ENCODE data around the gene ENPP3. TPM values are rescaled to one million over a fixed set of nuclear protein-coding genes. Genes with fewer than 3 reads are reported as not detected.
A peak's percentile ranks its signal among the peaks of the same experiment; 100 is the strongest.

Gene ENPP3
- total RNA-seq, result 0.22 and 0.40 TPM in 2 replicates

DNA sequence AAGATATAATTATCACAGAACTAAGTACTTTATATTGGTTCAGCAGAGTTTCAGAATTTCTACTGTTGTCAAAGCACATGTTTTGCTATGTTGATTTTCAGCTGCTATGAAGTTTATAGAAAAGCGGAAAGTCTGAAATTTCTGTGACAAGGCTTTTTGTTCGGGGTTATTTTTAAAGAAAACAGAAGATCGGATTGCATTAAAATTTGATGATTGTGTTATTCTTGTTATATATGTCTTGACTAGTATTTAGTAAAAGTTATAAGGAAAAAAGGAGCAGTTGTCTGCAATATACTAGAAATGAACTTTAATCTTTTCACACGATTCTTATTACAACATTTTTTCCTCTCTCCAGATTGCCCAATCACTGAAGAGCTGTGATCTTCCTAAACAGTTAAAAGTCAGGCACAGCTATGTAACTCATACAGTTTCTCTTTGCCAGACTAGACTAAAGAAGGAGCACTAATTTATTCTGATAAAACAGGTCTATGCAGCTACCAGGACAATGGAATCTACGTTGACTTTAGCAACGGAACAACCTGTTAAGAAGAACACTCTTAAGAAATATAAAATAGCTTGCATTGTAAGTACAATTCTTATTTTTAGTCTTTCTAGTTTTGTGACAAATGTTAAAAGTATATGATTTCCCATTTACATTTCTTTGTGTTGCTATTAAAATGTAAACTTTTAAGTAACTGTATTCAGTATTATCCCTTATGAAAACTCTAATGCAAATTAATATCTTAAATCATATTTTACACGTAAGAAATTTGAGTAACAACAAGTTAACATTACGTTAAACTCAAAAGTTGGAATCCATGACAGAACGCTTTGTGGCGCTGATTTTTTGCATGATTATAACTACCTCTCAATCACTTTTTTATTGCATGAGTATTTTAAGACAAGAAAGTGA lies at the start of gene ENPP3:
TSS of gene ENPP3 (plus strand) at position 423 of the 913 bp plus-strand sequence. CDS start at position 506, 83 bp downstream.
- DNase-seq (ENCODE audit: low read depth in 2 of 2), result peak in 1 of 2 donors; percentile 30

DNA sequence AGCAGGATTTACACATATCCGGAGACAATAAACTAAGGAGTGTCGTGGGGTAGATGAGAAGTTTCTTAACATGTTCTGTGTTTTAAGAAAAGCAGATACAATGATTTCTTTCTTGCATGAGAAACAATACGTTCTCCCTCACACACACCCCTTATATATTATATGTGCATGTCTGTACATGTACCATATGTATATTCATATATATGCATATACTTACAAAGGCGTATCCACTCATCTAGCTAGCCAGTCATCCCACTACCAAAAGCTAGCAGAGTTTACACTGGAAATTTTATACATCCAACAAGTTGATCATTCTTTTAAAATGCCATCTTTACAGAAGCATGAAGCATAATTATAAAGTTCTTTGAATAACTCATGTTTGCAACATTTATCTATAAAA lies 49.2 kb upstream of the ENPP3 start:
- no peak for DNase-seq (ENCODE audit: low read depth in 2 of 2)

DNA sequence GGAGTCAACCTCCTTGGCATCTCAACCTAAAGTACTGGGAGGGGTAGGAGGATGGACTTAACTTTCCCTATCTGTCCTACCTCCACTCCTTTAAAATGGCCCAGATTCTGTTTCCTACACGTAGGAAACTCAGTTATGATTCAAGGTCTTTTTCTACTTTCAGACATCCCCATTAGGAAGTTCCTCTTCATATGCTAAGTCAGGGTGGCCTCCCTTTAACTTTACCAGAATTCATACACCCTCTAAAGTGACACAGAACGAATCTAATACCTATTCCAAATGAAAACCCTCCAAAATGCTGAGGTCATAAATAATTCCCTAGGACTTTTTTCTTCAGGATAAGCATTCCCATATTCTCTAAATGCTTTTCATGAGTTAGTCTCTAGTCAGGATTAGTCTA lies 48.5 kb upstream of the ENPP3 start:
- DNase-seq (ENCODE audit: low read depth in 2 of 2), result no peak

DNA sequence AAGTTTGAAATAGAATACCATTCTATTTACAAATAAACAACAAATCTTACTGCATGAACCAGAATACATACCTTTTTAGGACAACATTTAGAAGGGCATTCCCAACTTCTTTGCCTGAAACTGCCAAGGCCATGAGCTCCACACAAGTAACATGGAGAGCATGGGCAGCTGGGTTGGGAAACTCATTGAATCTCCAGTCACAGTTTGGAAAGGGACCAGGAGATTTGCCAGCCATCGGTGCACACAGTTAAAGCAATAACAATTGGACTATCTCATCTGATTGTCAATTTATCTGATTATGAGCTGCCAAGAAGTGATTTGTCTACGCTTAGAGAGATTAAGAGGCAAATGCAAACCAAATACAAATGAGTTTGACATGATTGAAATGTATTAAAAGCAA lies 44.2 kb upstream of the ENPP3 start:
- no peak for DNase-seq (ENCODE audit: low read depth in 2 of 2)

DNA sequence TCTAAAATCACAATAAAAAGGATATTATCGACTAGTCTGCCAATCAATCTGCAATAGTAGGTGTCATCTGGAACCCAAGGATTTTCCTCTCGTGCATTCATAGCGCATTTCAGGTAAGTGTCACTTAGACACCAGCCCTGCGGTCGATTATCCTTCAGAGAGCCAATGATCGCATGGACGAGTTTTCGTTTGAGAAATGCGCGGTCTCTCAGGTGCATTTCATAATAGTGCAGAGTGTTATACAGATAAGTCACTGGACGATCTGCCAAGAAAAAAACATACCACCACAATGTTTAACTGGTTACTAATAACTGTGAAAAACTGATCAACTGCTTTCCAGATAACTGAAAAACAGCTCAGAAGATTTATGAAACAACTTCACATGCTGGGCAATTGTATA lies 43.0 kb upstream of the ENPP3 start:
- no peak for DNase-seq (ENCODE audit: low read depth in 2 of 2)

DNA sequence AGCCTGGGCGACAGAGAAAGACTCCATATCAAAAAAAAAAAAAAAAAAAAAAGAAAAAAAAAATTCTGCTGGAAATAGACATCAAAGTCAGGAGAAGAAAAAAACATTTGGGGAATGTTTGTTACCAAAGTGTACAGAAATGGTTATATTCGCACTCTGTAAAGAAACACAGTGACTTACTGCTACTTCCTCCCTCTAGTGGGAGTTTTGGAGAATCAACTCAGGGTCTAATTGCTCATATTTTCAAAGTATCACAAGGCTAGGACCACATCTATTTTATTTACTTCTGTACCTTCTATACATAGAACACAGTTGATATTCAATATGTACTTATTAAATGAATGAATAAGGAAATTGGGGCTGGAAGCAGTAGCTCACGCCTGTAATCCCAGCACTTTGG lies 39.7 kb upstream of the ENPP3 start:
- peak; percentile 2 to 8 for DNase-seq (ENCODE audit: low read depth in 2 of 2)

DNA sequence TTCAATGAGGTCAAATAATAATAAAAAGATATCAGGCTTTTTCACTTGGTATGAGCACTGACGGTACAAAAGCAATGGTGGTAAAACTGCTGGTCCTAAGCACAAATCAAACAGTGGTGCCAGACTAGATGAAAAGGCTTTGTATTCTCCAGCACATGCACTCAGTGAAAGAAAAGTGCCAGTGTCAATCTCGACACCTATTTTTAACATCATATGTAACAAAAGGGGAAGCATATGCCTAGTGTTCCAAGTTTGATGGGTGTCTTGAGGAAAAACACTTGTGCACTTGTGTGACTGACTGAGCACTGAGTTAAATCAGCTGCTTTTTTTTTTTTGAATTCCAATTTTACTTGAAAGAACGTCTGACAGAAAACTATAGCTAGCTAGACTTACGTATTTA lies 36.4 kb upstream of the ENPP3 start:
- no peak for DNase-seq (ENCODE audit: low read depth in 2 of 2)

DNA sequence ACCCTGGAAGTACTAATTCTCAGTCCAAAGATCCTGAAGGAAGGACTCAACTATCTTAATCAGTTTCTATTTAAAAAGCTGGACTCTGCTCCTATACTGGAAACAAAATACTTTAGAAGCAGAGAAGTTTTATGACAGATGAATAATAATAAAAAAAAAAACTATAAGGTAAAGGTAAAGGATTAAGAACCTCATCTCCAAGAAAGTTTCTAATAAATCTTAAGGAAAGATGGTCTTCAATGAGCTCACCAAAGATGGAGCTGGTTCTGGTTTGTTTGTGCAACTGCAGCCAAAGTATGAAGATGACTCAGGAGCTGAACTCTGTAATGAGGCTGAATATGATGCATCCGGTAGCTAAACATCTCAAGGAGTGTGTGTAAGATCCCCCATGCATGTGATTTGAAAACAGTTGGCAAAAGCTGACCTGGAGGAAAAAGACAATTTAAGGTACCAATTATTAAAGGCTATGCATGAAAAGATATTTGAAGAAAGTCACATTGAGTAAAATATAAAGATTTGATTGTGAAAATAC lies 34.3 kb upstream of the ENPP3 start:
- peak in 1 of 2 donors; percentile 84 for DNase-seq (ENCODE audit: low read depth in 2 of 2)

DNA sequence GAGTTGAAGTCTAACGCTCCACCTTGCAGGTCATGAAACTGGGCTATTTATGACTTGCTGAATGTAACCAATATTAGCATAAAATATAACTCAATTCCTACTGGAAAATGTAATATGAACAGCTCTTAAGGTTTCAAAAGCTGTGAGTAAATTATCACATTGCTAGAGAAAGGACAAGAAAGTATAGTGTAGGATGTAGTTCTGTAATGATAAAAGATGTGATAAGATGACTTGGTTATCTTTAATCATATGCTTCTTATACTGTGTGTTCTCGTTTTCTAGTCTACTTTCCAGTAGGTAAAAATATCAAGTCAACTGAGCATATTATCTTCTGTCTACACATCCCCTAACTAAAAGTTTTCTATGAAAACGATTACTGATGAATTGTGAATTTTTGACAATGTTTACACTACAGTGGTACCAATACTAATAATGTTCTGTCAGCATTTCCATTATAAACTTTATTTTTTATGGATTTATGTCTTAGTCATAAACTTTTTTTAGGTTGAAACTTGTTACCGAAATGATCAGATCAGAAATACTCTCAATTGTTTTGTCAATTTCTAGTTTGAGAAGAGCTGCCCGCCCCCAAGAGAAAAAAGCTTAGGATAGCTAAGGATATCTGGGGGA lies 23.7 kb upstream of the ENPP3 start:
- DNase-seq (ENCODE audit: low read depth in 2 of 2), result no peak

DNA sequence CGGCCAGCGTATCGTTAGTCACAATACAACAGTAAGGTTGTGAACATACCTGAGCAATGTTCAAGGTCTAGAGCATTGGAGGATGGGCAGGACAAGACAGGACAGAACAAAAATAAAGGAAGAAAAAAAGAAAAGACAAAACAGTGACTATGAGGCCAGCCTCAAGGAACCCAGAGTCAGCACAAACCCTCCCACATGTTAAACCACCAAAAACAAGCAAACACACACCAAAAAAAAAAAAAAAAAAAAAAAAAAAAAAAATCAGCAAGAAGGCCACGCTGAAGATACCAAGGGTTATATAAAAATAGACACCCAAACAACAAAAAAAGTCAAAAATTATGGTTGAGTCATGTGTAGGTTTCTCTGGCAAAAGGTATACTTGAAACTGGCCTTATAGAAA lies 21.8 kb upstream of the ENPP3 start:
- DNase-seq (ENCODE audit: low read depth in 2 of 2), result no peak

DNA sequence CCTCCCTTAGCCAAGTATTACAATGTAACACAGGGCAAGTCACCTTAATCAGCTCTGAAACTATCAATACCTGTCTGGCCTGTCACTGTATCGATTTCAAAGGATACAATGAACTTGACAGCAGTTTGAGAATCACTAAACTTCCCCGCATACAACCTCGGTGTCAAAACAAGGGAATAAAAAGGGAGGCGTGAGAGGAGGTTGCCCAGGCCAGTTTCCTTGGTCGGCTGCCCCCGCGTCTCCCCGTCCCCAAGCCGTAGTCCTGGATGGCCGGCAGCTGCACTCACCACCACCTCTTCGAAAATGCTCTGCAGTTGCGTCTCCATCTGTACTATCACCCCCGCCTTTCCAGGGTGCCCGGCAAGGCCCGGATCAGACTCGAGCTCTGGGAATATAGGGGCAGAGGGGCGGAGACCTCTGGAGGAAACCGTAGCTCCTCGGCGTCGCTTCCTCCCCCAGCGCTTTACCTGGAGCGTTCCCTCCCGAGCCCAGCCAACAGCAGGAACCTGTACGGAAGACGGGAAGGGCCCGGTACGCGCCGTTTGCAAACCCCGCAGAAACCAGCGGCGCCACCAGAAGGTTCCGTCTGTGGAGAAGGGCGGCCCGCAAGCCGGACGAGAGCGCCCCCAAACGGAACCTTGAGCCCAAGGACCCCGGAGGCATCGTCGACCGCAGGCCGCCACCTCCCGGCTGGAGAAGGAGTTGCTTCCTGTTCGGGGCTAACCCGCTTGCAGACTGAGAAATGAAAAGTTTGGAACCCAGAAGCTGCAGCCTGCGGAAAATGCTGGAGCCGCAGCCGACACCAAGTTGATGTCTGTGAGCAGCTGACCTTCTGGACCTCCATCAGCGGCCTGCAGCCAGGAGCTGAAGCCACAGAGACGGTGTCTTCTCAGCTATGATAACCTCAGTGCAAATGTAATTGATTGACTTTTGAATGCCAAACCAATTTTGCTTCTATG lies 9.1 kb upstream of the ENPP3 start, which contains the start of gene MED23:
TSS of gene MED23 (minus strand) at position 519 of the 959 bp plus-strand sequence. CDS start at position 326, 193 bp downstream.
- DNase-seq (ENCODE audit: low read depth in 2 of 2), result peak; percentile 95

DNA sequence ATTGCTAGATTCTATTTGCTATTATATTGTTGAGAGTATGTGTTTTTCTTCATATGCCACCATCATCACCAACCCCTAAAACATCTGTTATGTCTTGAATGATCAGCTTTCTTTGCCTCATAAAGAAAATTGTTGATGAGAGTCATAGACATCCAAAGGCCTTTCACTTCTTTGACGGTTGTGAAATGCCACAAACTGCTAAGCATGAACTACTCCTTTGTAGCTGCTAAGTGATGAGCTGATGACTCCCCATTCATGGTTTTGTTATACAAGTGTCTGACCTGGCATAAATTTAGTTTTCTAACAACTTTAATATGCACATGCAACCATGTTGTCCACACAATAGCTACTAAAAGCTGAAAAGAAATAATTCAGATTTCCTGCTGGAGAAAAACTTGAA lies 8.4 kb upstream of the ENPP3 start:
- no peak for DNase-seq (ENCODE audit: low read depth in 2 of 2)

DNA sequence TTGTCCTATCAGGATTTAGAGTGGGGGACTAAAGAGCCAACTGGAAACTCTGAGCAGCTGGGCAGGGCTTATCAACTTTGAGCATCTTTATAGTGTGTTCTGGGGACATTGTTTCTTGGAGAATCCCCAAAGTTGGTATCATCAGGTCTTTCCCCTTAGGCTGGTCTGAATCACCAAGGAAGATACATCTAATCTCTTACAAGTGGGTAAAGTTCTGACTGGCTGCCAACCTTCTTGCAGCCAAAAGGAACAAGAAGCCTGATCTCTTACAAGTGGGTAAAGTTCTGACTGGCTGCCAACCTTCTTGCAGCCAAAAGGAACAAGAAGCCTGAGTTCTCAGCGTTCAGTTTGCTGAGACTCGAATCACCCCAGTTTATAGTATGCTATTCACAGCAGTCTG lies 7.5 kb upstream of the ENPP3 start:
- DNase-seq (ENCODE audit: low read depth in 2 of 2), result no peak

DNA sequence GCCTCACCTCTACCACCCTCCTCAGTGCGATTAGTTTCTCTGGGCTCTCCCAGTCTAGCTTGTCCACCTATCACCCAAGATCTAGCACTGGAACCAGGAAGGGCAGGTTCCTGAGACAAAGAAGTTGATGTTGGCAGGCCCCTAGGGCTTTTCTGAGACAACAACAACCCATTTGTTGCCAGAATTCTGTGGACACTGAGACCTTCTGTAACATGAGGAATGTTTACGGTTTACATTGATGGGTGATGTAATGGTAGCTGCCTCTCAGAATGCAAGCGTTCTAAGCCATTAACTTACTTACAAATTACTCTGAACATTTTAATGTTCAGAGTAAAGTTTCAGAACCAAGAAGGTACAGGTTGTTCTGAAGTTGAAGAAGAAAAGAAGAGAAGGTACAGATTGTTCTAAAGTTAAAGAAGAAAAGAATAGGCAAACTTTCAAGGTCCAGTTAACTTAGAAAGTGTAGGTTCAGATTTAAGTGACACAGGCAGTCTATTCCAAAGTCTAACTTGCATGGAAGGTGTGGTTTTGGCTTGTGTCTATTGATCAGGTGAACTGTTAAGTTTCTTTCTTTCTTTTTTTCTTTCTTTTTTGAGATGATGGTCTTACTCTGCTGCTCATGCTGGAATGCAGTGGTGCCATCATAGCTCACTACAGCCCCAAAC lies 5.3 kb upstream of the ENPP3 start:
- DNase-seq (ENCODE audit: low read depth in 2 of 2), result no peak

DNA sequence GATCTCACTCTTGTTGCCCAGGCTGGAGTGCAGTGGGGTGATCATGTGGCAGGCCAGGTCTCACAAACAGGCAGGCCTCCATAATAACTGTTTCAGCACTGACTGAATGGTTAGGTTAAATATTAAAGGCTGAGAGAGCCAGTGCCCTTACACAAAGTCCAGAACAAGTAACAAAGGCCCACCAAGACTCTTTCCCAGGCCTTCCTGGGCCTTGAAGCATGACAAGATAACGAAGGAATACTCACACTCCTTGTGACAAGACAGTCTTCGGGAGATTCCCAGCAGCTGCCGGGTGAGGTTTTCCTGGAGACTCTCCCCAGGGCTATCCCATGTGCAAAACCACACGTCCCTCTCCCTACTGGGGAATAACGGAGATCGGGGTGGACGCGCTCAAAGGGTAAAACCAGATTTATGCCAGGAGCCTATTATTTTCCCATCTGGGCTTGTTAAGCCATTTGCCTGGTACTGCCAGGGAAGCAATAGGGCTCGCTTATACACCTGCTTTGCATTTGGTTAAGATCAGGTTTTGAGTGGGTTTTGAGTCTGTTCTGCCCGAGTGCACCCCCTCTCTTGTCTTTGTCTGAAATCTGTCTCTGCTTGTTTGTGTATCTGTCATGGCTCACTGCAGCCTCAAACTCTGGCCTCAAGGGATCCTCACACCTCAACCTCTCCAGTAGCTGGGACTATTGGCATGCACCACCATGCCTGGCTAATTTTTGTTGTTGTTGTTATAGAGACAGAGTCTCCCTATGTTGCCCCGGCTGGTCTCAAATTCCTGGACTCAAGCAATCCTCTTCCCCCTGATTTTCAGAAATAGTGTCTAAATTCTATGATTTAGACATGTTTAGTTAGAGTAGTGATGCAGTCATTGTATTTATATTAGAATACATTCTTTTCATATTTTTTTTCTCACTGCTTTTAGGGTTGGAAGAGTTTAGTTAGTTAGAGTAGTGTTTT lies 1.4 kb upstream of the ENPP3 start:
- DNase-seq (ENCODE audit: low read depth in 2 of 2), result no peak

DNA sequence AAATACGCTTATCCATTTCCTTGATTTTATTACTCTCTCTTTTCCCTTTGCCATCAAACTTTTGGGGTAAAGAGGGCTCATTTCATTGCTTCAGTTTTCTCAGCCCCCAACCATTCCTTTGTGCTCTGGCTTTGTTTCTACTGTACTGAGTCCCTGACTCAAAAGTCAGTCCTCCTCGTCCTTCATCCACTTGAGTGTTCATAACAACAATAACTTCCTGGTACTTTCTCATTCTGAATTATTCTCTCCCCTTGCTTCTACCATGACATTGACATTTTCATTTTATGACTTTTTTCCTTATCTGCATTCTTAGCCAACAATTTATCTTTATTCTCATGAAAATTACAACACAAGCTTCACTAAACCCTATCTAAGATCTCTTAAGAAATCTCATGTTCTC lies 911 bp downstream of the ENPP3 start:
- DNase-seq (ENCODE audit: low read depth in 2 of 2), result no peak

DNA sequence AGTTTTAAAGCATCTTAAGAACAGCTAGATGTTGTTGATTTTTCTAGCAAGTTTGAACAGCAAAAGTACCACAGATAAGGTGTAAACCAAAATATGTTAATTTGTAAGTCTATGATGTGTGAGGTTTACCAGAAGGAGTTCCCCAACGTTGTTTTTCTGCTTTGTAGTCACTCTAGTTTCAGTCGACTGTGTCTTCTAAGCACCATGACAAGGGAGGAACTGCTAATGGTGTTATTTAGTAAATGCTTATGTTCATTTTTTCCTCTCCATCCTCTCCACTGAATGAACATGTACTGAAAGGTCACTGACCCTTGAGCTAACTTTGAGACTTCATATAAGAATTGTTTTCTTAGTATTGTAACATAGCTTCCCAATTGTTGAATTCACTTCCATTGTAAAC lies 3.0 kb downstream of the ENPP3 start:
- DNase-seq (ENCODE audit: low read depth in 2 of 2), result no peak

DNA sequence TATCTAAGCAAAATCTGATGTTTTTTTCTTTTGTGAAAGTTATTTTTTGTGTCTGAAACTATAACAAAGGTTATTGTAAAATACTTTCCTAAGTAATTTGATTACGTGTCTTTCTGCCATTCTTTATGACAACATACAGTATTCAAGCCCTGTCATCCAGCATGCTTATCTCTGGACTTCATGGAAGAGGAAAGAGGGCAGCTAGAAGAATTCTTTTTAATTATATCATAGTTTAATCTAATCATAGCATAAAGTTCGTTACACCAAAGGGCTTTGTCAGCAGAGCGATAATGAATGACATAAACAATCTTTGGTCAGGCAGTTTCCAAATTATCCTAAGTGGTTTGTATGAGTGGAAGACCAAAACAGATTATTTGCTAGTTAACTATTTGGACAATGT lies 3.5 kb downstream of the ENPP3 start:
- no peak for DNase-seq (ENCODE audit: low read depth in 2 of 2)

DNA sequence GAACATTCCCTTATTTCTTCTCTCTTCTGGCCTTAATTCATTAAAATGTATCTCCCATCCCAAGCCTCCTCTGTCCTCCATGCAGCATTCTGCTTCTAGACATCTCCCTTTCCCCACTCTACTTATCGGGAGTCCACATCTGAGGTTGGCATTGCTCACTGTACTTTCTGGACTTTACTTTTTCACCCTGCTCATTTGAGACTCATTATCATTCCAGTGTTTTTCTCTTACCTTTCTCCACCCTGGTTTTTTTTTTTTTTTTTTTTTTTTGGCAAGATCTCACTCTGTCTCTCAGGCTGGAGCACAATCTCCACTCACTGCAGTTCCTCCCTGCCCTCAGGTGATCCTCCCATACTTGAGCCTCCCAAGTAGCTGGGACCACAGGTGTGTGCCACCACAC lies 4.5 kb downstream of the ENPP3 start:
- DNase-seq (ENCODE audit: low read depth in 2 of 2), result no peak

DNA sequence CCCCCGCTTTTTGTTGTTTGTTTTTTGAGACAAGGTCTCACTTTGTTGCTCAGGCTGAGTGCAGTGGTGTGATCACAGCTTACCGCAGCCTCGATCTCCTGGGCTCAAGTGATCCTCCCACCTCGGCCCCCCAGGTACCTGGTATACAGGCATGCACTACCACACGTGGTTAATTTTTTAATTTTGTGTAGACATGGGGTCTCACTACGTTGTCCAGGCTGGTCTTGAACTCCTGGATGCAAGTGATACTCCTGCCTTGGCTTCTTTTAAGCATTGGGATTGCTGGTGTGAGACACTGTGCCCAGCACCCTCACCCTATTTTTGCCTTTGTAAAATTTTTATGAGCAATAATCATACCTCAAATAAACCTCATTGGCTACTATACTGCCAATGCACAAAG lies 5.5 kb downstream of the ENPP3 start:
- DNase-seq (ENCODE audit: low read depth in 2 of 2), result no peak

Data from lung microvascular endothelial cell (primary cell).